ENCODE data around the gene DNM2. TPM values are rescaled to one million over a fixed set of nuclear protein-coding genes. Genes with fewer than 3 reads are reported as not detected.
A peak's percentile ranks its signal among the peaks of the same experiment; 100 is the strongest.

Gene DNM2
- total and polyA plus RNA-seq, 2 donors (not counting 1 experiment from before 2014, with no cell fraction given) = 42.6 to 76.8 TPM

GRCh38 chr19:10712754-10713153 is 5.1 kb upstream of the DNM2 start:
- H3K9me3 ChIP-seq (ENCODE audit: control insufficient read depth, insufficient read depth, low read depth, low read length) = no peaks in the 10 kb centered on the region
- H3K4me2 ChIP-seq (ENCODE audit: extremely low read depth, insufficient read depth, low read length) = no peak overlapping the region
- no peak overlapping the region for H3K4me3 ChIP-seq (replicated peaks in 1 of 4; ENCODE audit: control extremely low read depth in 1 of 4, insufficient read depth in 1 of 4, low read depth in 3 of 4, low read length in 4 of 4)
- DNase-seq (ENCODE audit: low read depth in 2 of 2) = no peak
- H3K36me3 ChIP-seq (ENCODE audit: control insufficient read depth, insufficient read depth, low read length) = peaks cover 5% of the 10 kb centered on the region
- no peaks in the 10 kb centered on the region for H3K27me3 ChIP-seq (ENCODE audit: control insufficient read depth, insufficient read depth, low read length)
- no peaks in the 10 kb centered on the region for H3K79me2 ChIP-seq (ENCODE audit: control insufficient read depth, insufficient read depth, low read length)
- no peak overlapping the region for H3K27ac ChIP-seq (ENCODE audit: insufficient read depth, low read length)
- H4K20me1 ChIP-seq (ENCODE audit: control insufficient read depth, extremely low read depth, insufficient read depth, low read length) = no peaks in the 10 kb centered on the region
- no peak overlapping the region for H3K9ac ChIP-seq (ENCODE audit: insufficient read depth, low read length)
- TF ChIP-seq EZH2 (IDR thresholded peaks at IDR 0.05; ENCODE audit: low read length, missing control alignments) (no peak), CTCF (conservative IDR thresholded peaks at IDR 0.05 in 1 of 2, IDR thresholded peaks at IDR 0.05 in 1 of 2; ENCODE audit: low read depth in 1 of 2, low read length in 2 of 2) (no peak)
- no peaks in the 10 kb centered on the region for H3K4me1 ChIP-seq (ENCODE audit: control insufficient read depth, extremely low read depth, insufficient read depth, low read length)
- H2AFZ ChIP-seq (ENCODE audit: low read length) = no peak overlapping the region

- H4K20me1 ChIP-seq (ENCODE audit: control insufficient read depth, extremely low read depth, insufficient read depth, low read length) = no peaks in the 10 kb centered on the region
- H3K4me3 ChIP-seq (replicated peaks in 1 of 4; ENCODE audit: control extremely low read depth in 1 of 4, insufficient read depth in 1 of 4, low read depth in 3 of 4, low read length in 4 of 4) = no peak overlapping the region
- H3K27me3 ChIP-seq (ENCODE audit: control insufficient read depth, insufficient read depth, low read length) = no peaks in the 10 kb centered on the region
- TF ChIP-seq EZH2 (IDR thresholded peaks at IDR 0.05; ENCODE audit: low read length, missing control alignments) (no peak), CTCF (conservative IDR thresholded peaks at IDR 0.05 in 1 of 2, IDR thresholded peaks at IDR 0.05 in 1 of 2; ENCODE audit: low read depth in 1 of 2, low read length in 2 of 2) (no peak)
- H3K36me3 ChIP-seq (ENCODE audit: control insufficient read depth, insufficient read depth, low read length) = peaks cover 5% of the 10 kb centered on the region
- no peak overlapping the region for H3K4me2 ChIP-seq (ENCODE audit: extremely low read depth, insufficient read depth, low read length)
- H3K27ac ChIP-seq (ENCODE audit: insufficient read depth, low read length) = no peak overlapping the region
- H3K79me2 ChIP-seq (ENCODE audit: control insufficient read depth, insufficient read depth, low read length) = peaks cover 4% of the 10 kb centered on the region
- H3K4me1 ChIP-seq (ENCODE audit: control insufficient read depth, extremely low read depth, insufficient read depth, low read length) = no peaks in the 10 kb centered on the region
- H2AFZ ChIP-seq (ENCODE audit: low read length) = no peak overlapping the region
- DNase-seq (ENCODE audit: low read depth in 2 of 2) = no peak
- no peak overlapping the region for H3K9ac ChIP-seq (ENCODE audit: insufficient read depth, low read length)
- no peaks in the 10 kb centered on the region for H3K9me3 ChIP-seq (ENCODE audit: control insufficient read depth, insufficient read depth, low read depth, low read length)
Observed at GRCh38 chr19:10713317-10713716, 4.6 kb upstream of the DNM2 start.

GRCh38 chr19:10717054-10717355 is 874 bp upstream of the DNM2 start:
- Histone ChIP-seq H3K4me3 (replicated peaks in 1 of 4; ENCODE audit: control extremely low read depth in 1 of 4, insufficient read depth in 1 of 4, low read depth in 3 of 4, low read length in 4 of 4) (peak overlapping the region in 2 of 4 experiments; percentile 33 to 40), H4K20me1 (ENCODE audit: control insufficient read depth, extremely low read depth, insufficient read depth, low read length) (no peaks in the 10 kb centered on the region), H3K36me3 (ENCODE audit: control insufficient read depth, insufficient read depth, low read length) (peaks cover 5% of the 10 kb centered on the region), H3K79me2 (ENCODE audit: control insufficient read depth, insufficient read depth, low read length) (peaks cover 40% of the 10 kb centered on the region), H2AFZ (ENCODE audit: low read length) (peak overlapping the region; percentile 75), H3K9ac (ENCODE audit: insufficient read depth, low read length) (no peak overlapping the region), H3K27ac (ENCODE audit: insufficient read depth, low read length) (no peak overlapping the region), H3K4me2 (ENCODE audit: extremely low read depth, insufficient read depth, low read length) (peak overlapping the region; percentile 55), H3K27me3 (ENCODE audit: control insufficient read depth, insufficient read depth, low read length) (no peaks in the 10 kb centered on the region), H3K4me1 (ENCODE audit: control insufficient read depth, extremely low read depth, insufficient read depth, low read length) (peaks cover 9% of the 10 kb centered on the region), H3K9me3 (ENCODE audit: control insufficient read depth, insufficient read depth, low read depth, low read length) (no peaks in the 10 kb centered on the region)
- no peak for TF ChIP-seq EZH2 (IDR thresholded peaks at IDR 0.05; ENCODE audit: low read length, missing control alignments)
- no peak for TF ChIP-seq CTCF (conservative IDR thresholded peaks at IDR 0.05 in 1 of 2, IDR thresholded peaks at IDR 0.05 in 1 of 2; ENCODE audit: low read depth in 1 of 2, low read length in 2 of 2)
- no peak for DNase-seq (ENCODE audit: low read depth in 2 of 2)

Measured in fibroblast of lung (primary cell).